ENCODE data around the gene SPOCK1. TPM values are rescaled to one million over a fixed set of nuclear protein-coding genes. Genes with fewer than 3 reads are reported as not detected.

Gene SPOCK1
- total RNA-seq, 1 experiment from 2014 or later: 9.8 TPM

DNA sequence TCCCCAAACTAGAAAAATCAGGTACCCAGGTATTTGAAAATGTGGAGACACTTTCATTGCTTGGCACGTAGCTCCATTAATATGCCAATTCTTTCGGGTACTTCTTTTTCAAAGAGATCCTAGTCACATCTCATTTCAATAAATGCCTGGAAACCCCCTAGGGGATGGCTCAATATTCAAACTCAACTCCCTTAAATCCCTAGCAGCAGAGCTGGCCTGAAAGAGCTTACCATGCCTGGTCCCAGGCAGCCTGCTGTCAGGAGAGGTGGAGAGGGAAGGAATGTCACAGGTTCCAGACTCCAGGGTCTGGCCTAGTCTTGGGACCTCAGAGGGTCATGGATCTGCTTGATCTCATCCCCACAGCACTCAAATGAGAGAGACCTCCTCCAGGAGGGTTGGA lies 187.1 kb downstream of the SPOCK1 start:
- CTCF ChIA-PET: no interaction called here
- H4K20me1 ChIP-seq (ENCODE audit: low read length): no peaks in the 10 kb centered on the region
- no peaks in the 10 kb centered on the region for H3K79me2 ChIP-seq (ENCODE audit: low read length)
- TF ChIP-seq, protein P1, sequence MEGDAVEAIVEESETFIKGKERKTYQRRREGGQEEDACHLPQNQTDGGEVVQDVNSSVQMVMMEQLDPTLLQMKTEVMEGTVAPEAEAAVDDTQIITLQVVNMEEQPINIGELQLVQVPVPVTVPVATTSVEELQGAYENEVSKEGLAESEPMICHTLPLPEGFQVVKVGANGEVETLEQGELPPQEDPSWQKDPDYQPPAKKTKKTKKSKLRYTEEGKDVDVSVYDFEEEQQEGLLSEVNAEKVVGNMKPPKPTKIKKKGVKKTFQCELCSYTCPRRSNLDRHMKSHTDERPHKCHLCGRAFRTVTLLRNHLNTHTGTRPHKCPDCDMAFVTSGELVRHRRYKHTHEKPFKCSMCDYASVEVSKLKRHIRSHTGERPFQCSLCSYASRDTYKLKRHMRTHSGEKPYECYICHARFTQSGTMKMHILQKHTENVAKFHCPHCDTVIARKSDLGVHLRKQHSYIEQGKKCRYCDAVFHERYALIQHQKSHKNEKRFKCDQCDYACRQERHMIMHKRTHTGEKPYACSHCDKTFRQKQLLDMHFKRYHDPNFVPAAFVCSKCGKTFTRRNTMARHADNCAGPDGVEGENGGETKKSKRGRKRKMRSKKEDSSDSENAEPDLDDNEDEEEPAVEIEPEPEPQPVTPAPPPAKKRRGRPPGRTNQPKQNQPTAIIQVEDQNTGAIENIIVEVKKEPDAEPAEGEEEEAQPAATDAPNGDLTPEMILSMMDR (conservative IDR thresholded peaks at IDR 0.05; ENCODE audit: low read depth, low read length): no peak
- no peak for TF ChIP-seq EZH2 (IDR thresholded peaks at IDR 0.05; ENCODE audit: low read length, unreplicated experiment)
- TF ChIP-seq EZH2phosphoT487 (IDR thresholded peaks at IDR 0.05; ENCODE audit: borderline replicate concordance, low read length): no peak
- no peaks in the 10 kb centered on the region for H3K9me2 ChIP-seq (replicated peaks; ENCODE audit: low read length)
- BruUV-seq (replicated peaks): no TSS peak
- ATAC-seq (no peak), DNase-seq (no peak)
- intact Hi-C loops (cut with micrococcal nuclease): no loop called here
- H3K9ac ChIP-seq (ENCODE audit: low read length): no peak overlapping the region
- no peak overlapping the region for H2AFZ ChIP-seq (ENCODE audit: low read length)
- no peaks in the 10 kb centered on the region for H3F3A ChIP-seq (ENCODE audit: low read length, unreplicated experiment)
- no peaks in the 10 kb centered on the region for H3K27me3 ChIP-seq (ENCODE audit: low read length)
- H3K4me3 ChIP-seq (ENCODE audit: low read length): no peak overlapping the region
- H3K9me3 ChIP-seq (ENCODE audit: low read length): no peaks in the 10 kb centered on the region
- H3K4me1 ChIP-seq (ENCODE audit: insufficient read depth, low read length): peaks cover 39% of the 10 kb centered on the region
- H3K4me2 ChIP-seq (ENCODE audit: low read length): no peak overlapping the region
- POLR2A ChIA-PET (ENCODE audit: unreplicated experiment): no interaction called here
- H3K36me3 ChIP-seq (ENCODE audit: low read depth, low read length): no peaks in the 10 kb centered on the region
- H3K27ac ChIP-seq (ENCODE audit: low read length): no peak overlapping the region

DNA sequence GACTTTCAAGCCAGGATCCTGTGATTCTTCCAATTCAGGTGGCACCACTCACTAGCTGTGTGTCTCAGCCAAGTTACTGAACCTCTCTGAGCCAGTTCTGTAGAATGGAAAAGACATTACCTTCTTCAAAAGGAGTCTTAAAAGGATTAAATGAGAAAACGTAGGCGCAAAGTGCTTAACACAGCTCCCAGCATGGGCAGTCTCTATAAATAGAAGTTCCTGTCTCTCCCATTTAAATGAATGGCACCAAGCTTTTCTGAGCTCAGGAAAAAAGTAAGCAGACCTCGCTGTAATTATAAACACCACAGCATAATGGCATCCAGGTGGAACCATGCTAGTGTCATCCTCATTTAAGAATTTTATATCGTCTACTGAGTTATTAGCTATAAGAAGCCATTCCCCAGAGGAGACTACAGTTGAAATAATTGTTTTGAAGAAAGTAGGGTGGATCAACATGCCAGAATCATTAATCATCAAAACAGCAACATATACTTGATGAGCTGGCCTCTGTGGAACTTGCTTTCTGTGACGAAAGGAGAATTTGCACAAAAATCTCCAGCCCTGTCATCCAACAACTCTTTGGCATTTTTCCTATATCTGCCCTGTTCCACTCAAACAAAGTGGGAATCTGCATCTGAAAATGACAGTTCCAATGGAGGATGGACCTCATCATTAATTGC lies 188.9 kb downstream of the SPOCK1 start:
- ChIA-PET CTCF (interaction anchor here (0.6 to 1.4 kb wide), 5 partner anchors 10 to 501 kb away, joined by 3 to 9 read pairs (median 5); no protein-coding TSS in a partner anchor), POLR2A (ENCODE audit: unreplicated experiment) (interaction anchor here (0.6 kb wide), 1 partner anchor 44 kb away, joined by 3 read pairs; no protein-coding TSS in a partner anchor)
- TF ChIP-seq EZH2 (IDR thresholded peaks at IDR 0.05; ENCODE audit: low read length, unreplicated experiment) (no peak), EZH2phosphoT487 (IDR thresholded peaks at IDR 0.05; ENCODE audit: borderline replicate concordance, low read length) (no peak)
- TF ChIP-seq, protein P1 (conservative IDR thresholded peaks at IDR 0.05; ENCODE audit: low read depth, low read length): no peak
- Histone ChIP-seq H3F3A (ENCODE audit: low read length, unreplicated experiment) (no peaks in the 10 kb centered on the region), H3K79me2 (ENCODE audit: low read length) (no peaks in the 10 kb centered on the region), H4K20me1 (ENCODE audit: low read length) (no peaks in the 10 kb centered on the region), H3K9ac (ENCODE audit: low read length) (peak overlapping the region; percentile 33; the same call in 1 of the 2 replicates), H3K27me3 (ENCODE audit: low read length) (no peaks in the 10 kb centered on the region), H3K9me2 (replicated peaks; ENCODE audit: low read length) (no peaks in the 10 kb centered on the region), H3K4me1 (ENCODE audit: insufficient read depth, low read length) (peaks cover 33% of the 10 kb centered on the region), H3K4me2 (ENCODE audit: low read length) (peak overlapping the region; percentile 77), H3K27ac (ENCODE audit: low read length) (peak overlapping the region; percentile 76), H2AFZ (ENCODE audit: low read length) (0 out of 2 replicates have a peak overlapping the region, but pooled peaks have one; percentile 20), H3K9me3 (ENCODE audit: low read length) (no peaks in the 10 kb centered on the region), H3K4me3 (ENCODE audit: low read length) (peak overlapping the region; percentile 28; the same call in 1 of the 2 replicates), H3K36me3 (ENCODE audit: low read depth, low read length) (no peaks in the 10 kb centered on the region)
- DNase-seq (peak; percentile 90), ATAC-seq (peak; percentile 87)
- intact Hi-C loops (cut with micrococcal nuclease): loop anchor here (2.0 kb wide), 1 partner anchor 17 kb away; no protein-coding TSS in a partner anchor
- no TSS peak for BruUV-seq (replicated peaks)

DNA sequence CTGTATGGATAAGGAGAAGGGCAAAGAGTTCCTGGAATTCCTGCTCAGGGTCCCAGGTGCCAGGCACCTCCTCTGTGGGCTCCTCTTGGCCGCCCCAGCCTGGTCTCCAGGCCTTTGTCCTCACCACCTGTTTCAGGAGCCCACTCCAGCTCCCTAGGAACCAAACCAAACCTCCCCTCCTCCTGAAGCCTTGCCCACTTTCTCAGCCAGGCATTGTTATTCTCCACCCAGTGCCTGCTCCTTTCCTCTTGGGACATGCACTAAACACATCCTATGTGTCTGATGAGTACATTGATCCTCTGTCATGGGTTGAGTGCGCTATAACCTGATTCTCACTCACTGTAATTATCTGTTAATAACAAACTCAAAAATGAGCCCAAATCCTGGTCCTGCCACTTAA lies 189.8 kb downstream of the SPOCK1 start:
- no peak for DNase-seq
- Histone ChIP-seq H3K79me2 (ENCODE audit: low read length) (no peaks in the 10 kb centered on the region), H3K9me2 (replicated peaks; ENCODE audit: low read length) (no peaks in the 10 kb centered on the region), H3K4me1 (ENCODE audit: insufficient read depth, low read length) (peaks cover 38% of the 10 kb centered on the region), H3K9ac (ENCODE audit: low read length) (no peak overlapping the region), H3K4me2 (ENCODE audit: low read length) (no peak overlapping the region), H3K4me3 (ENCODE audit: low read length) (no peak overlapping the region), H4K20me1 (ENCODE audit: low read length) (no peaks in the 10 kb centered on the region), H3K27ac (ENCODE audit: low read length) (peak overlapping the region; percentile 64; the same call in 1 of the 2 replicates), H3F3A (ENCODE audit: low read length, unreplicated experiment) (no peaks in the 10 kb centered on the region), H3K36me3 (ENCODE audit: low read depth, low read length) (no peaks in the 10 kb centered on the region), H3K9me3 (ENCODE audit: low read length) (no peaks in the 10 kb centered on the region), H2AFZ (ENCODE audit: low read length) (no peak overlapping the region), H3K27me3 (ENCODE audit: low read length) (no peaks in the 10 kb centered on the region)
- ChIA-PET POLR2A (ENCODE audit: unreplicated experiment) (no interaction called here), CTCF (interaction anchor here (1.4 kb wide), 1 partner anchor 11 kb away, joined by 9 read pairs; no protein-coding TSS in a partner anchor)
- no TSS peak for BruUV-seq (replicated peaks)
- intact Hi-C loops (cut with micrococcal nuclease): no loop called here
- no peak for ATAC-seq
- TF ChIP-seq EZH2 (IDR thresholded peaks at IDR 0.05; ENCODE audit: low read length, unreplicated experiment) (no peak), EZH2phosphoT487 (IDR thresholded peaks at IDR 0.05; ENCODE audit: borderline replicate concordance, low read length) (no peak)
- TF ChIP-seq, protein P1 (conservative IDR thresholded peaks at IDR 0.05; ENCODE audit: low read depth, low read length): no peak
